HepG2 (cell line): ENCODE measurements around the gene PPAN. TPM values are rescaled to one million over a fixed set of nuclear protein-coding genes. Genes with fewer than 3 reads are reported as not detected.

Experiments used
- GATAD1 ChIP-seq: IDR thresholded peaks from 2 replicates; pipeline ENCODE4 v1.6.1; 2016; ENCODE audit warnings: missing genetic modification reagents, missing compliant biosample characterization
- GATAD2A ChIP-seq: IDR thresholded peaks from 2 replicates; pipeline ENCODE4 v1.6.1; 2016
- MATR3 ChIP-seq: sonication (generic); formaldehyde crosslinking; IDR thresholded peaks from 2 replicates; pipeline ENCODE4 v1.4.0; 2020; ENCODE audit warnings: missing genetic modification reagents
- MLX ChIP-seq: IDR thresholded peaks from 2 replicates; pipeline ENCODE4 v1.6.1; 2016
- MYC ChIP-seq: sonication (generic); formaldehyde crosslinking; IDR thresholded peaks from 2 replicates; pipeline ENCODE4 v1.9.0; 2021; ENCODE audit warnings: missing genetic modification reagents, borderline replicate concordance
- TMF1 ChIP-seq: sonication (generic); formaldehyde crosslinking; IDR thresholded peaks from 2 replicates; pipeline ENCODE4 v1.8.1; 2022; ENCODE audit warnings: low read depth, missing genetic modification reagents
- XRCC5 ChIP-seq: fragments of 200-400 bp; formaldehyde crosslinking; optimal IDR thresholded peaks from 2 replicates; pipeline ENCODE3; 2017; ENCODE audit warnings: mild to moderate bottlenecking, low read length
- YY1 ChIP-seq: IDR thresholded peaks from 2 replicates; pipeline ENCODE4 v1.6.1; 2011; ENCODE audit warnings: low read length, low read depth, moderate library complexity, mild to moderate bottlenecking; ENCODE audit not compliant: insufficient read depth, insufficient replicate concordance
- ZBTB10 ChIP-seq: sonication (generic); formaldehyde crosslinking; IDR thresholded peaks from 2 replicates; pipeline ENCODE4 v1.4.0; 2020; ENCODE audit warnings: missing genetic modification reagents, borderline replicate concordance
- ZNF10 ChIP-seq: sonication (generic); formaldehyde crosslinking; IDR thresholded peaks from 2 replicates; pipeline ENCODE4 v1.4.0; 2020; ENCODE audit warnings: mild to moderate bottlenecking, low read depth, missing genetic modification reagents, borderline replicate concordance
- ZNF616 ChIP-seq: sonication (generic); formaldehyde crosslinking; IDR thresholded peaks from 2 replicates; pipeline ENCODE4 v1.5.0; 2020; ENCODE audit warnings: low read depth, mild to moderate bottlenecking, missing genetic modification reagents
- ZNF646 ChIP-seq: sonication (generic); formaldehyde crosslinking; IDR thresholded peaks from 2 replicates; pipeline ENCODE4 v1.9.0; 2021; ENCODE audit warnings: mild to moderate bottlenecking, missing genetic modification reagents
- polyA plus RNA-seq, 8 experiments: library from polyadenylated mRNA; depleted of rRNA in 3 of 8; stranded (reverse) in 7 of 8; unstranded in 1 of 8; fragments of >200 nt; fragmentation: Illumina TruSeq in 4 of 8; extraction: Trizol in 4 of 8; gene quantifications; 2 replicates each; pipeline versions ENCODE4 v1.2.1 to v1.2.3, GENCODE V29; 2011 to 2016; ENCODE audit warnings: low read depth in 4 of 8, missing spikeins in 1 of 8, mixed read lengths in 1 of 8; ENCODE audit not compliant: insufficient read depth in 1 of 8
- total RNA-seq, 5 experiments: library from RNA; depleted of rRNA; stranded (reverse); fragments of >200 nt; fragmentation: Illumina TruSeq; extraction: Trizol; gene quantifications; 2 replicates each; pipeline ENCODE4 v1.2.3, GENCODE V29; 2016; ENCODE audit warnings: low read depth in 1 of 5

The PPAN gene
- total and polyA plus RNA-seq, 2 of the 13 experiments (the other 11 are each of a cell fraction or from before 2014, with no cell fraction given) = 36.2 to 41.9 TPM

- TF ChIP-seq ZNF646 (no peak), GATAD2A (CRISPR knock-in tag) (0 out of 2 replicates have a peak, but pooled peaks have one; percentile 23), MLX (no peak), GATAD1 (CRISPR knock-in tag) (no peak), XRCC5 (no peak), ZNF616 (CRISPR knock-in tag) (no peak), ZNF10 (CRISPR knock-in tag) (no peak), ZBTB10 (CRISPR knock-in tag) (no peak), TMF1 (CRISPR knock-in tag) (no peak), MATR3 (CRISPR knock-in tag) (no peak), YY1 (no peak), MYC (CRISPR knock-in tag) (no peak)
Measured at GRCh38 chr19:10079031-10079453, 27.1 kb upstream of the PPAN start (continued).
